ENCODE measurements around the gene BLACAT1.

GRCh38 chr1:205475855-205476254 is 20.0 kb upstream of the BLACAT1 start:
- no peak for TF ChIP-seq CTCF (IDR thresholded peaks at IDR 0.05)
- TF ChIP-seq POLR2AphosphoS5 (IDR thresholded peaks at IDR 0.05): no peak
- no peak for TF ChIP-seq POLR2A (IDR thresholded peaks at IDR 0.05)

All from gastroesophageal sphincter (tissue), 3 donors.